H9 (cell line): ENCODE results near the gene CYP8B1. TPM values are rescaled to one million over a fixed set of nuclear protein-coding genes. Genes with fewer than 3 reads are reported as not detected.

Experiments used
- DNase-seq: peaks from one replicate; pipeline ENCODE4 v3.0.0-alpha.2; 2017
- H2AFZ ChIP-seq: one replicate; pipeline ENCODE4 v1.6.1; 2013; ENCODE audit warnings: mild to moderate bottlenecking, low read length, control low read depth, moderate library complexity
- H2AK5ac ChIP-seq: 2 replicates; pipeline ENCODE4 v1.6.1; 2013; ENCODE audit warnings: low read length, control low read depth, mixed read lengths; ENCODE audit not compliant: insufficient read length
- H2BK120ac ChIP-seq: one replicate; pipeline ENCODE4 v1.6.1; 2013; ENCODE audit warnings: low read depth, mild to moderate bottlenecking, low read length, control low read depth, inconsistent platforms; ENCODE audit not compliant: poor library complexity, severe bottlenecking
- H2BK12ac ChIP-seq: 2 replicates; pipeline ENCODE4 v1.6.1; 2013; ENCODE audit warnings: low read length, control low read depth, mixed read lengths, low read depth; ENCODE audit not compliant: insufficient read length
- H2BK15ac ChIP-seq: 2 replicates; pipeline ENCODE4 v1.6.1; 2013; ENCODE audit warnings: low read depth, low read length, control low read depth
- H2BK20ac ChIP-seq: one replicate; pipeline ENCODE4 v1.6.1; 2013; ENCODE audit warnings: low read depth, mild to moderate bottlenecking, low read length, control low read depth, inconsistent platforms; ENCODE audit not compliant: poor library complexity, severe bottlenecking
- H2BK5ac ChIP-seq: 2 replicates; pipeline ENCODE4 v1.6.1; 2013; ENCODE audit warnings: low read length, control low read depth, mixed read lengths; ENCODE audit not compliant: insufficient read length
- H3K14ac ChIP-seq: 2 replicates; pipeline ENCODE4 v1.6.1; 2013; ENCODE audit warnings: low read length, control low read depth; ENCODE audit not compliant: insufficient read depth
- H3K18ac ChIP-seq: 2 replicates; pipeline ENCODE4 v1.6.1; 2013; ENCODE audit warnings: low read depth, mild to moderate bottlenecking, mixed read lengths, low read length, control low read depth; ENCODE audit not compliant: insufficient read length
- H3K23ac ChIP-seq: 2 replicates; pipeline ENCODE4 v1.6.1; 2013; ENCODE audit warnings: low read length, control low read depth, mixed read lengths, low read depth; ENCODE audit not compliant: insufficient read length
- H3K23me2 ChIP-seq: 2 replicates; pipeline ENCODE4 v1.6.1; 2013; ENCODE audit warnings: low read depth, mild to moderate bottlenecking, mixed read lengths, low read length, control low read depth; ENCODE audit not compliant: insufficient read length, poor library complexity, severe bottlenecking
- H3K27ac ChIP-seq: 2 replicates; pipeline ENCODE4 v1.5.1; 2013; ENCODE audit warnings: low read length, control low read depth, mixed read lengths, low read depth; ENCODE audit not compliant: insufficient read length
- H3K27me3 ChIP-seq: 2 replicates; pipeline ENCODE4 v1.6.1; 2013; ENCODE audit warnings: low read length, control low read depth, inconsistent platforms; ENCODE audit not compliant: insufficient read depth
- H3K4ac ChIP-seq: 2 replicates; pipeline ENCODE4 v1.6.1; 2013; ENCODE audit warnings: low read depth, mild to moderate bottlenecking, control low read depth, inconsistent platforms, low read length, moderate library complexity
- H3K4me1 ChIP-seq: 2 replicates; pipeline ENCODE4 v1.6.1; 2013; ENCODE audit warnings: low read length, control low read depth, inconsistent platforms; ENCODE audit not compliant: insufficient read depth
- H3K4me2 ChIP-seq: 2 replicates; pipeline ENCODE4 v1.6.1; 2013; ENCODE audit warnings: low read length, control low read depth, mixed read lengths; ENCODE audit not compliant: insufficient read length, insufficient read depth
- H3K56ac ChIP-seq: 2 replicates; pipeline ENCODE4 v1.6.1; 2013; ENCODE audit warnings: low read depth, mild to moderate bottlenecking, mixed read lengths, low read length, control low read depth; ENCODE audit not compliant: insufficient read length
- H3K79me1 ChIP-seq: 2 replicates; pipeline ENCODE4 v1.6.1; 2013; ENCODE audit warnings: low read depth, mild to moderate bottlenecking, moderate library complexity, low read length, control low read depth, inconsistent platforms; ENCODE audit not compliant: insufficient read depth, poor library complexity, severe bottlenecking
- H3K79me2 ChIP-seq: 2 replicates; pipeline ENCODE4 v1.6.1; 2013; ENCODE audit warnings: low read length, control low read depth, inconsistent platforms; ENCODE audit not compliant: insufficient read depth
- H3K9ac ChIP-seq: 2 replicates; pipeline ENCODE4 v1.6.1; 2013; ENCODE audit warnings: low read length, control low read depth, mixed read lengths; ENCODE audit not compliant: insufficient read length; ENCODE audit errors: extremely low read depth
- H3K9me3 ChIP-seq: one replicate; pipeline ENCODE4 v1.6.1; 2013; ENCODE audit warnings: low read depth, low read length, inconsistent platforms; ENCODE audit not compliant: control insufficient read depth
- H3T11ph ChIP-seq: one replicate; pipeline ENCODE4 v1.6.1; 2013; ENCODE audit warnings: mild to moderate bottlenecking, low read length, control low read depth, inconsistent platforms
- H4K20me1 ChIP-seq: one replicate; pipeline ENCODE4 v1.6.1; 2013; ENCODE audit not compliant: control insufficient read depth, insufficient read length, insufficient read depth
- H4K5ac ChIP-seq: 2 replicates; pipeline ENCODE4 v1.6.1; 2013; ENCODE audit warnings: low read depth, mild to moderate bottlenecking, mixed read lengths, low read length, control low read depth; ENCODE audit not compliant: insufficient read length
- H4K8ac ChIP-seq: replicated peaks from 2 replicates; pipeline ENCODE4 v1.6.1; 2013; ENCODE audit warnings: low read length, control low read depth, mixed read lengths, low read depth; ENCODE audit not compliant: insufficient read length
- H4K91ac ChIP-seq: 2 replicates; pipeline ENCODE4 v1.6.1; 2013; ENCODE audit warnings: low read depth, mild to moderate bottlenecking, moderate library complexity, mixed read lengths, low read length, control low read depth; ENCODE audit not compliant: insufficient read length
- H3K27ac Mint-ChIP-seq, 3 experiments: 2 replicates in 2 of 3; 3 replicates in 1 of 3; pipeline ENCODE4 v1.8.0; 2020 to 2021; ENCODE audit warnings: mixed read lengths in 3 of 3, mild to moderate bottlenecking in 1 of 3, moderate library complexity in 1 of 3
- H3K27me3 Mint-ChIP-seq: 2 replicates; pipeline ENCODE4 v1.8.0; 2021; ENCODE audit warnings: low read depth, mild to moderate bottlenecking, moderate library complexity, mixed read lengths
- H3K36me3 Mint-ChIP-seq, 3 experiments: 2 replicates in 2 of 3; 3 replicates in 1 of 3; pipeline ENCODE4 v1.8.0; 2020 to 2021; ENCODE audit warnings: low read depth in 3 of 3, mixed read lengths in 3 of 3; ENCODE audit not compliant: insufficient read depth in 1 of 3
- H3K4me1 Mint-ChIP-seq, 2 experiments: 2 replicates each; pipeline ENCODE4 v1.8.0; 2020; ENCODE audit warnings: mixed read lengths in 2 of 2
- H3K4me3 Mint-ChIP-seq, 2 experiments: 2 replicates in 1 of 2; 3 replicates in 1 of 2; pipeline ENCODE4 v1.8.0; 2020 to 2021; ENCODE audit warnings: mild to moderate bottlenecking in 2 of 2, mixed read lengths in 2 of 2, moderate library complexity in 1 of 2
- H3K9me3 Mint-ChIP-seq, 2 experiments: 2 replicates in 1 of 2; 3 replicates in 1 of 2; pipeline ENCODE4 v1.8.0; 2020; ENCODE audit warnings: mild to moderate bottlenecking in 2 of 2, mixed read lengths in 2 of 2, moderate library complexity in 1 of 2
- CTCF ChIP-seq: fragments of 200-600 bp; sonication (generic); conservative IDR thresholded peaks from 3 replicates; pipeline ENCODE4 v1.8.0; 2021; ENCODE audit warnings: antibody characterized with exemption, mild to moderate bottlenecking
- WGBS: extraction: QIAGEN DNeasy Blood & Tissue Kit; methylation state at CpG from one replicate; pipeline ENCODE4 v1.1.7; 2013; ENCODE audit warnings: missing lambda C conversion rate, low lambda C conversion rate, mixed read lengths; ENCODE audit not compliant: insufficient read length; ENCODE audit errors: extremely low coverage; 5-methylcytosine and 5-hydroxymethylcytosine counted together
- total RNA-seq: library from RNA; stranded (reverse); gene quantifications from 2 replicates; pipeline ENCODE4 v1.2.1, GENCODE V29; 2021

CYP8B1 gene
- total RNA-seq, 1 experiment from 2014 or later = not detected

DNA sequence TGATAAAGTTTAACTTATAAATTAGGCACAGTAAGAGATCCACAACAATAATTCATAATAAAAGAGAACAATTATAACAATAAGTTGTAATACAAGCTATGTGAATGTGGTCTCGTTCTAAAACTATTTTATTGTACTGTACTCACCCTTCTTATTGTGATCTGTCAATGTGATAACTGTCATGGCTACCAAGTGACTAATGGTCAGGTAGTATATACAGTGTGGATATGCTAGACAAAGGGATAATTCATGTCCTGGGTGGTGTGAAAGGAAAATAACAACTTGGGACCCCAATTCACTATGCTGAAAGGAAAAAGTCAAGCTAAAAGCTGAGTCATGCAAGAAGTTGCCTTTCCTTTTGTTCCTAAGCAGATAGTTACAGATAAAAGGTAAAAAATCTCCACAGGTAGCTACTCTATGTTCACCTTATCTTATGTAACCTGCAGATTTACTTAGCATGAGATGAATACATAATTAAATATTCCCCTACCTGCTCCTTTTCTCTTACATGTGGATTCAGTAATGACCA lies 10.7 kb upstream of the CYP8B1 start:
- H2BK20ac ChIP-seq = peak overlapping the region; percentile 3
- no peaks in the 10 kb centered on the region for H3K23me2 ChIP-seq
- no peak overlapping the region for H2BK120ac ChIP-seq
- no peak for DNase-seq
- no peak overlapping the region for H4K8ac ChIP-seq
- H2BK5ac ChIP-seq = no peak overlapping the region
- H4K91ac ChIP-seq = no peak overlapping the region
- no peak overlapping the region for H3K56ac ChIP-seq
- peaks cover 43 to 47% of the 10 kb centered on the region in 2 experiments for H3K4me1 Mint-ChIP-seq
- H3K9me3 ChIP-seq = no peaks in the 10 kb centered on the region
- no peaks in the 10 kb centered on the region; a peak in 1 of 5 replicates for H3K9me3 Mint-ChIP-seq
- no CpG with 5 or more reads among the region's 1 CpG for WGBS
- no peak overlapping the region for H3K18ac ChIP-seq
- H3K79me1 ChIP-seq = no peaks in the 10 kb centered on the region
- no peak overlapping the region for H3K27ac Mint-ChIP-seq
- no peak for TF ChIP-seq CTCF
- no peaks in the 10 kb centered on the region; a peak in 4 of 7 replicates for H3K36me3 Mint-ChIP-seq
- H2BK15ac ChIP-seq = no peak overlapping the region
- no peak overlapping the region for H3K14ac ChIP-seq
- no peak overlapping the region for H2AFZ ChIP-seq
- H2AK5ac ChIP-seq = no peak overlapping the region
- no peak overlapping the region for H3K23ac ChIP-seq
- H3K79me2 ChIP-seq = no peaks in the 10 kb centered on the region
- H3K4me3 Mint-ChIP-seq = no peak overlapping the region
- no peak overlapping the region for H3T11ph ChIP-seq
- no peak overlapping the region for H3K27ac ChIP-seq
- no peak overlapping the region for H4K5ac ChIP-seq
- H2BK12ac ChIP-seq = no peak overlapping the region
- H3K9ac ChIP-seq = no peak overlapping the region
- no peak overlapping the region for H3K4ac ChIP-seq
- peaks cover 2% of the 10 kb centered on the region; the same call in 1 of the 2 replicates for H3K27me3 Mint-ChIP-seq
- H4K20me1 ChIP-seq = no peaks in the 10 kb centered on the region
- no peaks in the 10 kb centered on the region; the same call in 1 of the 2 replicates for H3K27me3 ChIP-seq
- H3K4me2 ChIP-seq = no peak overlapping the region
- H3K4me1 ChIP-seq = peaks cover 8% of the 10 kb centered on the region; the same call in 1 of the 2 replicates
